GM12878 (cell line): ENCODE measurements around the gene VPS25.

ENCODE experiments used
- ATF3 ChIP-seq: IDR thresholded peaks from 2 replicates; pipeline ENCODE4 v1.6.1; 2011; ENCODE audit warnings: low read depth, mild to moderate bottlenecking, low read length, moderate library complexity, borderline replicate concordance; ENCODE audit errors: extremely low read depth
- CBX3 ChIP-seq: fragments of 200-600 bp; sonication (generic); IDR thresholded peaks from 2 replicates; pipeline ENCODE4 v1.6.1; 2016; ENCODE audit warnings: low read depth, borderline replicate concordance
- CEBPB ChIP-seq, 2 experiments: fragments of 150-350 bp in 1 of 2; IDR thresholded peaks; 2 replicates each; pipeline ENCODE4 v1.6.1; 2012 to 2014; ENCODE audit warnings: low read depth in 2 of 2, low read length in 2 of 2, borderline replicate concordance in 1 of 2, inconsistent platforms in 1 of 2
- CTCF ChIP-seq, 3 experiments: IDR thresholded peaks in 2 of 3; conservative IDR thresholded peaks in 1 of 3; 2 replicates each; pipeline ENCODE4 v1.5.1; 2011; ENCODE audit warnings: low read depth in 3 of 3, low read length in 3 of 3, mild to moderate bottlenecking in 3 of 3, control low read depth in 2 of 3, moderate library complexity in 2 of 3, inconsistent platforms in 1 of 3, mixed read lengths in 1 of 3; ENCODE audit not compliant: control insufficient read depth in 2 of 3, insufficient read depth in 1 of 3; ENCODE audit errors: extremely low read depth in 1 of 3
- POLR2AphosphoS2 ChIP-seq: IDR thresholded peaks from 2 replicates; pipeline ENCODE4 v1.6.1; 2011; ENCODE audit warnings: low read depth, mild to moderate bottlenecking, low read length, improper control_type of control experiment, moderate library complexity
- RBBP5 ChIP-seq: fragments of 200-600 bp; sonication (generic); conservative IDR thresholded peaks from 2 replicates; pipeline ENCODE4 v1.6.1; 2016
- RFX5 ChIP-seq: IDR thresholded peaks from 2 replicates; pipeline ENCODE4 v1.6.1; 2011; ENCODE audit warnings: low read depth, low read length, improper control_type of control experiment
- ZNF207 ChIP-seq: fragments of 450-650 bp; IDR thresholded peaks from 2 replicates; pipeline ENCODE4 v1.6.1; 2014; ENCODE audit warnings: antibody characterized with exemption, mild to moderate bottlenecking, borderline replicate concordance
- ZZZ3 ChIP-seq: IDR thresholded peaks from 2 replicates; pipeline ENCODE4 v1.6.1; 2011; ENCODE audit warnings: low read depth; ENCODE audit not compliant: control insufficient read depth, insufficient read length

- TF ChIP-seq RFX5 (no peak), ATF3 (no peak), CEBPB (IDR thresholded peaks at IDR 0.05; ENCODE audit: borderline replicate concordance in 1 of 2, low read depth in 2 of 2, low read length in 2 of 2) (no peak), ZZZ3 (no peak), CTCF (IDR thresholded peaks at IDR 0.05 in 2 of 3, conservative IDR thresholded peaks at IDR 0.05 in 1 of 3; ENCODE audit: control insufficient read depth in 2 of 3, extremely low read depth in 1 of 3, insufficient read depth in 1 of 3, low read depth in 3 of 3, low read length in 3 of 3) (no peak), RBBP5 (no peak), ZNF207 (no peak), CBX3 (no peak), POLR2AphosphoS2 (no peak)
Observed at GRCh38 chr17:42759982-42760651, 13.1 kb upstream of the VPS25 start.
